ENCODE measurements around the gene RCL1.
"Not testable (repeated sequence)": the region's sequence is repeated elsewhere in the genome, so short reads cannot be mapped to it uniquely, and the experiment has no call there.

RCL1 gene

GRCh38 chr9:4794691-4795090, 1.9 kb downstream of the RCL1 start:
- no peak overlapping the region for H3K4me3 ChIP-seq (ENCODE audit: low read depth, low read length)
- no peak for TF ChIP-seq CTCF (IDR thresholded peaks at IDR 0.05; ENCODE audit: insufficient read depth, low read depth, low read length, missing control alignments)
- no peak for DNase-seq (ENCODE audit: low read depth)

GRCh38 chr9:4795108-4795507, 2.4 kb downstream of the RCL1 start:
- not testable (repeated sequence) for H3K4me3 ChIP-seq (ENCODE audit: low read depth, low read length); DNase-seq (ENCODE audit: low read depth)

GRCh38 chr9:4796530-4796929, 3.8 kb downstream of the RCL1 start:
- no peak for DNase-seq (ENCODE audit: low read depth)
- TF ChIP-seq CTCF (IDR thresholded peaks at IDR 0.05; ENCODE audit: insufficient read depth, low read depth, low read length, missing control alignments): no peak
- no peak overlapping the region for H3K4me3 ChIP-seq (ENCODE audit: low read depth, low read length)

- peak; percentile 67 for TF ChIP-seq CTCF (IDR thresholded peaks at IDR 0.05; ENCODE audit: insufficient read depth, low read depth, low read length, missing control alignments)
- H3K4me3 ChIP-seq (ENCODE audit: low read depth, low read length): no peak overlapping the region
- peak; percentile 52 for DNase-seq (ENCODE audit: low read depth)
Measured at GRCh38 chr9:4796988-4797853, 4.5 kb downstream of the RCL1 start.

- DNase-seq (ENCODE audit: low read depth): no peak
- no peak overlapping the region for H3K4me3 ChIP-seq (ENCODE audit: low read depth, low read length)
- TF ChIP-seq CTCF (IDR thresholded peaks at IDR 0.05; ENCODE audit: insufficient read depth, low read depth, low read length, missing control alignments): no peak
Measured at GRCh38 chr9:4797854-4798150, 5.1 kb downstream of the RCL1 start.

GRCh38 chr9:4798281-4799032, 5.7 kb downstream of the RCL1 start:
- no peak for DNase-seq (ENCODE audit: low read depth)
- no peak for TF ChIP-seq CTCF (IDR thresholded peaks at IDR 0.05; ENCODE audit: insufficient read depth, low read depth, low read length, missing control alignments)

GRCh38 chr9:4799033-4799430, 6.3 kb downstream of the RCL1 start:
- H3K4me3 ChIP-seq (ENCODE audit: low read depth, low read length): no peak overlapping the region
- no peak for DNase-seq (ENCODE audit: low read depth)
- no peak for TF ChIP-seq CTCF (IDR thresholded peaks at IDR 0.05; ENCODE audit: insufficient read depth, low read depth, low read length, missing control alignments)

More at GRCh38 chr9:4798281-4799032, 5.7 kb downstream of the RCL1 start:
- H3K4me3 ChIP-seq (ENCODE audit: low read depth, low read length): no peak overlapping the region

Measured in GM12865 (cell line).